CD4-positive, alpha-beta memory T cell (primary cell): Measurements from ENCODE around the gene YJU2. TPM values are rescaled to one million over a fixed set of nuclear protein-coding genes. Genes with fewer than 3 reads are reported as not detected.
A peak's percentile ranks its signal among the peaks of the same experiment; 100 is the strongest.
"Not testable (repeated sequence)": the region's sequence is repeated elsewhere in the genome, so short reads cannot be mapped to it uniquely, and the experiment has no call there.

Source experiments
- CTCF ChIA-PET: fragments of 350-600 bp; sonication (Branson Sonifier 250); formaldehyde crosslinking; loops from one replicate; lab custom pipeline; 2021; ENCODE audit warnings: inconsistent platforms; ENCODE audit not compliant: partially characterized antibody; lab: Charles Lee
- POLR2A ChIA-PET: fragments of 350-600 bp; sonication (Branson Sonifier 250); formaldehyde crosslinking; loops from one replicate; lab custom pipeline; 2021; ENCODE audit not compliant: partially characterized antibody; lab: Charles Lee
- DNase-seq, 5 donors: peaks; one replicate each; pipeline versions ENCODE4 v3.0.0 to v3.0.0-alpha.2; 2020 to 2022; ENCODE audit warnings: mixed read lengths in 1 of 5
- H3K27ac ChIP-seq: one replicate; pipeline ENCODE4 v1.7.0; 2013; ENCODE audit warnings: low read depth, low read length
- H3K27me3 ChIP-seq: 2 replicates; pipeline ENCODE4 v1.7.0; 2013; ENCODE audit warnings: mild to moderate bottlenecking, low read length, moderate library complexity; ENCODE audit not compliant: insufficient read depth
- H3K36me3 ChIP-seq: 2 replicates; pipeline ENCODE4 v1.7.0; 2013; ENCODE audit warnings: mild to moderate bottlenecking, low read length, moderate library complexity; ENCODE audit not compliant: insufficient read depth
- H3K4me1 ChIP-seq: 2 replicates; pipeline ENCODE4 v1.7.0; 2013; ENCODE audit warnings: mild to moderate bottlenecking, low read length, moderate library complexity; ENCODE audit not compliant: insufficient read depth
- H3K4me3 ChIP-seq, 2 donors: one replicate each; pipeline ENCODE4 v1.7.0; 2013; ENCODE audit warnings: low read length in 2 of 2, mild to moderate bottlenecking in 1 of 2
- H3K9me3 ChIP-seq, 2 donors: one replicate each; pipeline ENCODE4 v1.7.0; 2013; ENCODE audit warnings: low read length in 2 of 2, control low read depth in 1 of 2; ENCODE audit not compliant: control insufficient read depth in 1 of 2
- H3K27ac Mint-ChIP-seq, 7 donors: one replicate each; pipeline ENCODE4 v1.8.0; 2020 to 2021; ENCODE audit warnings: mixed read lengths in 7 of 7, mild to moderate bottlenecking in 6 of 7, inconsistent platforms in 3 of 7, moderate library complexity in 3 of 7
- H3K27me3 Mint-ChIP-seq, 2 donors: one replicate each; pipeline ENCODE4 v1.8.0; 2020 to 2021; ENCODE audit warnings: mixed read lengths in 2 of 2
- H3K36me3 Mint-ChIP-seq, 2 donors: one replicate each; pipeline ENCODE4 v1.8.0; 2020 to 2021; ENCODE audit warnings: mixed read lengths in 2 of 2, inconsistent platforms in 1 of 2, mild to moderate bottlenecking in 1 of 2
- H3K4me1 Mint-ChIP-seq, 4 donors: one replicate each; pipeline ENCODE4 v1.8.0; 2020 to 2021; ENCODE audit warnings: mixed read lengths in 4 of 4, mild to moderate bottlenecking in 1 of 4
- H3K4me3 Mint-ChIP-seq, 8 donors: one replicate each; pipeline ENCODE4 v1.8.0; 2020 to 2021; ENCODE audit warnings: mixed read lengths in 8 of 8, mild to moderate bottlenecking in 7 of 8, moderate library complexity in 6 of 8, inconsistent platforms in 3 of 8
- H3K9me3 Mint-ChIP-seq, 8 donors: one replicate each; pipeline ENCODE4 v1.8.0; 2020 to 2021; ENCODE audit warnings: mixed read lengths in 8 of 8, mild to moderate bottlenecking in 5 of 8, inconsistent platforms in 3 of 8, moderate library complexity in 1 of 8
- intact Hi-C: fragments of 100-400 bp; cut with micrococcal nuclease; formaldehyde crosslinking; loops from one replicate; pipeline ENCODE4 v1.15.1; 2023
- polyA plus RNA-seq, 2 donors: library from polyadenylated mRNA; unstranded; fragments of 300-500 nt; fragmentation: Illumina TruSeq; gene quantifications; one replicate each; pipeline ENCODE4 v1.2.3, GENCODE V29; 2021
- total RNA-seq, 2 experiments: library from RNA; stranded (reverse); gene quantifications; one replicate each; pipeline ENCODE4 v1.2.3, GENCODE V29; 2021

The YJU2 gene
- total and polyA plus RNA-seq, 4 experiments from 2014 or later = 13.0 to 36.1 (median 28.7) TPM

- H3K36me3 Mint-ChIP-seq, H3K4me3 ChIP-seq, H3K9me3 Mint-ChIP-seq, DNase-seq, H3K4me1 ChIP-seq, H3K27me3 Mint-ChIP-seq, H3K27me3 ChIP-seq, H3K4me1 Mint-ChIP-seq, H3K4me3 Mint-ChIP-seq, POLR2A ChIA-PET, H3K9me3 ChIP-seq, intact Hi-C loops, H3K27ac ChIP-seq, H3K36me3 ChIP-seq: not testable (repeated sequence)
- H3K27ac Mint-ChIP-seq = peak overlapping the region in 1 of 7 donors; percentile 13
- CTCF ChIA-PET = interaction anchor here (0.6 kb wide), 1 partner anchor 38 kb away, joined by 3 read pairs; no protein-coding TSS in a partner anchor
Measured at GRCh38 chr19:4286141-4286540, 39.3 kb downstream of the YJU2 start.

GRCh38 chr19:4288091-4288777 lies 41.4 kb downstream of the YJU2 start:
- CTCF ChIA-PET = no interaction called here
- intact Hi-C loops = no loop called here
- POLR2A ChIA-PET = no interaction called here
- no peak overlapping the region for H3K4me3 Mint-ChIP-seq
- Histone ChIP-seq H3K27ac (no peak overlapping the region), H3K36me3 (no peaks in the 10 kb centered on the region), H3K9me3 (no peaks in the 10 kb centered on the region), H3K4me1 (no peaks in the 10 kb centered on the region), H3K4me3 (no peak overlapping the region), H3K27me3 (no peaks in the 10 kb centered on the region)
- peaks cover under 1 to 2% of the 10 kb centered on the region in 2 donors for H3K27me3 Mint-ChIP-seq
- no peaks in the 10 kb centered on the region for H3K4me1 Mint-ChIP-seq
- H3K27ac Mint-ChIP-seq = peak overlapping the region in 1 of 7 donors; percentile 8
- no peak for DNase-seq
- no peaks in the 10 kb centered on the region for H3K9me3 Mint-ChIP-seq
- no peaks in the 10 kb centered on the region for H3K36me3 Mint-ChIP-seq

GRCh38 chr19:4291184-4291732 lies 44.4 kb downstream of the YJU2 start:
- H3K4me1 ChIP-seq = no peaks in the 10 kb centered on the region
- DNase-seq = no peak
- Mint-ChIP-seq H3K27me3 (peaks cover 0 to 2% of the 10 kb centered on the region in 2 donors), H3K4me1 (no peaks in the 10 kb centered on the region), H3K4me3 (no peak overlapping the region), H3K36me3 (no peaks in the 10 kb centered on the region), H3K9me3 (no peaks in the 10 kb centered on the region), H3K27ac (no peak overlapping the region)
- H3K27me3 ChIP-seq = no peaks in the 10 kb centered on the region
- ChIA-PET CTCF (no interaction called here), POLR2A (no interaction called here)
- no peak overlapping the region for H3K27ac ChIP-seq
- H3K9me3 ChIP-seq = no peaks in the 10 kb centered on the region
- intact Hi-C loops = no loop called here
- H3K4me3 ChIP-seq = no peak overlapping the region
- no peaks in the 10 kb centered on the region for H3K36me3 ChIP-seq

- no peaks in the 10 kb centered on the region for H3K36me3 ChIP-seq
- no peaks in the 10 kb centered on the region for H3K4me1 Mint-ChIP-seq
- peaks cover 0 to 4% of the 10 kb centered on the region in 2 donors for H3K27me3 Mint-ChIP-seq
- H3K36me3 Mint-ChIP-seq = no peaks in the 10 kb centered on the region
- DNase-seq = no peak
- no peak overlapping the region for H3K27ac Mint-ChIP-seq
- H3K27me3 ChIP-seq = no peaks in the 10 kb centered on the region
- H3K9me3 Mint-ChIP-seq = no peaks in the 10 kb centered on the region
- H3K4me3 Mint-ChIP-seq = no peak overlapping the region
- ChIA-PET CTCF (no interaction called here), POLR2A (no interaction called here)
- intact Hi-C loops = no loop called here
- no peaks in the 10 kb centered on the region for H3K4me1 ChIP-seq
- no peak overlapping the region for H3K4me3 ChIP-seq
- no peak overlapping the region for H3K27ac ChIP-seq
- no peaks in the 10 kb centered on the region for H3K9me3 ChIP-seq
Measured at GRCh38 chr19:4292515-4292914, 45.6 kb downstream of the YJU2 start.

- intact Hi-C loops = no loop called here
- H3K9me3 Mint-ChIP-seq = no peaks in the 10 kb centered on the region
- DNase-seq = no peak
- no peak overlapping the region for H3K4me3 Mint-ChIP-seq
- Histone ChIP-seq H3K9me3 (no peaks in the 10 kb centered on the region), H3K4me1 (no peaks in the 10 kb centered on the region), H3K27ac (no peak overlapping the region), H3K27me3 (no peaks in the 10 kb centered on the region), H3K36me3 (no peaks in the 10 kb centered on the region), H3K4me3 (no peak overlapping the region)
- POLR2A ChIA-PET = no interaction called here
- no peak overlapping the region for H3K27ac Mint-ChIP-seq
- H3K27me3 Mint-ChIP-seq = peaks cover 0 to 2% of the 10 kb centered on the region in 2 donors
- CTCF ChIA-PET = no interaction called here
- peaks cover 0 to 3% (median 0%) of the 10 kb centered on the region in 4 donors for H3K4me1 Mint-ChIP-seq
- H3K36me3 Mint-ChIP-seq = no peaks in the 10 kb centered on the region
Measured at GRCh38 chr19:4294389-4294788, 47.5 kb downstream of the YJU2 start.

- ChIA-PET POLR2A (no interaction called here), CTCF (no interaction called here)
- Mint-ChIP-seq H3K4me3 (no peak overlapping the region), H3K27ac (no peak overlapping the region), H3K36me3 (no peaks in the 10 kb centered on the region), H3K4me1 (peaks cover 0 to 7% (median 1%) of the 10 kb centered on the region in 4 donors), H3K9me3 (no peaks in the 10 kb centered on the region), H3K27me3 (peaks cover 0 to 2% of the 10 kb centered on the region in 2 donors)
- intact Hi-C loops = no loop called here
- DNase-seq = no peak
- H3K36me3 ChIP-seq = no peaks in the 10 kb centered on the region
- no peaks in the 10 kb centered on the region for H3K27me3 ChIP-seq
- no peak overlapping the region for H3K4me3 ChIP-seq
- no peaks in the 10 kb centered on the region for H3K4me1 ChIP-seq
- no peak overlapping the region for H3K27ac ChIP-seq
- no peaks in the 10 kb centered on the region for H3K9me3 ChIP-seq
Measured at GRCh38 chr19:4295972-4296771, 49.3 kb downstream of the YJU2 start.
